Lower lobe of right lung (tissue), 2 donors: ENCODE data around the gene RAD51B. TPM values are rescaled to one million over a fixed set of nuclear protein-coding genes. Genes with fewer than 3 reads are reported as not detected.

ENCODE experiments used
- ATAC-seq, 2 donors: fragments of 200-7000 bp; cut with Tn5 transposase; one replicate each; pipeline ENCODE4 v1.9.1; 2020 to 2022; ENCODE audit warnings: mild to moderate bottlenecking in 2 of 2, moderate library complexity in 2 of 2
- DNase-seq: peaks from one replicate; pipeline ENCODE4 v3.0.0-alpha.2; 2020
- H3K27ac ChIP-seq: fragments of 200-600 bp; one replicate; pipeline ENCODE4 v1.8.0; 2022
- H3K27me3 ChIP-seq: fragments of 200-600 bp; one replicate; pipeline ENCODE4 v1.8.0; 2022; ENCODE audit warnings: low read depth
- H3K36me3 ChIP-seq: fragments of 200-600 bp; one replicate; pipeline ENCODE4 v1.8.0; 2022; ENCODE audit warnings: mild to moderate bottlenecking
- H3K4me1 ChIP-seq: fragments of 200-600 bp; one replicate; pipeline ENCODE4 v1.8.0; 2022
- H3K4me3 ChIP-seq: fragments of 200-600 bp; one replicate; pipeline ENCODE4 v1.8.0; 2022; ENCODE audit warnings: mild to moderate bottlenecking
- H3K9me3 ChIP-seq: fragments of 200-600 bp; one replicate; pipeline ENCODE4 v1.8.0; 2022
- CTCF ChIP-seq: fragments of 200-600 bp; IDR thresholded peaks from one replicate; pipeline ENCODE4 v1.8.0; 2022; ENCODE audit warnings: antibody characterized with exemption, mild to moderate bottlenecking
- intact Hi-C: fragments of 100-400 bp; cut with DNase I; formaldehyde crosslinking; loops from one replicate; pipeline ENCODE4 v1.11.0; 2022
- total RNA-seq: library from RNA; stranded (reverse); fragmentation: NEBNext Ultra II Directional; extraction: Animal tissue kit (Norgen Biotek cat#: 25700); gene quantifications from one replicate; pipeline ENCODE4 v1.2.1, GENCODE V29; 2021
- donor health status: DM: no; HTN: yes; CAD: no; lungs with severe emphysema.

The RAD51B gene
- total RNA-seq, 1 donor from 2014 or later = 22.2 TPM

GRCh38 chr14:68391311-68392014 is 571.9 kb downstream of the RAD51B start:
- Histone ChIP-seq H3K9me3 (no peaks in the 10 kb centered on the region), H3K36me3 (no peaks in the 10 kb centered on the region), H3K4me1 (peaks cover 55% of the 10 kb centered on the region), H3K27me3 (no peaks in the 10 kb centered on the region), H3K4me3 (no peak overlapping the region), H3K27ac (peak overlapping the region; percentile 69)
- DNase-seq = no peak
- ATAC-seq = no peak
- TF ChIP-seq CTCF = no peak
- intact Hi-C loops = no loop called here

- DNase-seq (peak; percentile 79), ATAC-seq (peak; percentile 62 to 72)
- no peaks in the 10 kb centered on the region for H3K9me3 ChIP-seq
- peak overlapping the region; percentile 69 for H3K27ac ChIP-seq
- no peaks in the 10 kb centered on the region for H3K36me3 ChIP-seq
- intact Hi-C loops = no loop called here
- no peak overlapping the region for H3K4me3 ChIP-seq
- peaks cover 53% of the 10 kb centered on the region for H3K4me1 ChIP-seq
- TF ChIP-seq CTCF = no peak
- H3K27me3 ChIP-seq = no peaks in the 10 kb centered on the region
Observed at GRCh38 chr14:68392393-68393141, 573.0 kb downstream of the RAD51B start.

GRCh38 chr14:68393259-68393658 is 573.7 kb downstream of the RAD51B start:
- H3K27me3 ChIP-seq = no peaks in the 10 kb centered on the region
- H3K27ac ChIP-seq = peak overlapping the region; percentile 69
- no peaks in the 10 kb centered on the region for H3K36me3 ChIP-seq
- no peak overlapping the region for H3K4me3 ChIP-seq
- no peaks in the 10 kb centered on the region for H3K9me3 ChIP-seq
- no peak for TF ChIP-seq CTCF
- DNase-seq (no peak), ATAC-seq (no peak)
- H3K4me1 ChIP-seq = peaks cover 59% of the 10 kb centered on the region
- intact Hi-C loops = no loop called here

- intact Hi-C loops = no loop called here
- Histone ChIP-seq H3K9me3 (no peaks in the 10 kb centered on the region), H3K27me3 (no peaks in the 10 kb centered on the region), H3K4me1 (peaks cover 62% of the 10 kb centered on the region), H3K4me3 (no peak overlapping the region), H3K36me3 (no peaks in the 10 kb centered on the region), H3K27ac (peak overlapping the region; percentile 69)
- no peak for ATAC-seq
- no peak for TF ChIP-seq CTCF
- no peak for DNase-seq
Observed at GRCh38 chr14:68394118-68394763, 574.7 kb downstream of the RAD51B start.

GRCh38 chr14:68394764-68395143 is 575.2 kb downstream of the RAD51B start:
- Histone ChIP-seq H3K9me3 (no peaks in the 10 kb centered on the region), H3K4me3 (no peak overlapping the region), H3K4me1 (peaks cover 67% of the 10 kb centered on the region), H3K27ac (peak overlapping the region; percentile 69), H3K27me3 (no peaks in the 10 kb centered on the region), H3K36me3 (no peaks in the 10 kb centered on the region)
- no peak for TF ChIP-seq CTCF
- ATAC-seq = no peak
- DNase-seq = no peak
- intact Hi-C loops = no loop called here
